ENCODE data around the gene RHOBTB3.
"Not testable (repeated sequence)": the region's sequence is repeated elsewhere in the genome, so short reads cannot be mapped to it uniquely, and the experiment has no call there.

The RHOBTB3 gene

GRCh38 chr5:95821110-95822021 is 90.2 kb downstream of the RHOBTB3 start:
- no peak for DNase-seq (ENCODE audit: low read depth)

DNA sequence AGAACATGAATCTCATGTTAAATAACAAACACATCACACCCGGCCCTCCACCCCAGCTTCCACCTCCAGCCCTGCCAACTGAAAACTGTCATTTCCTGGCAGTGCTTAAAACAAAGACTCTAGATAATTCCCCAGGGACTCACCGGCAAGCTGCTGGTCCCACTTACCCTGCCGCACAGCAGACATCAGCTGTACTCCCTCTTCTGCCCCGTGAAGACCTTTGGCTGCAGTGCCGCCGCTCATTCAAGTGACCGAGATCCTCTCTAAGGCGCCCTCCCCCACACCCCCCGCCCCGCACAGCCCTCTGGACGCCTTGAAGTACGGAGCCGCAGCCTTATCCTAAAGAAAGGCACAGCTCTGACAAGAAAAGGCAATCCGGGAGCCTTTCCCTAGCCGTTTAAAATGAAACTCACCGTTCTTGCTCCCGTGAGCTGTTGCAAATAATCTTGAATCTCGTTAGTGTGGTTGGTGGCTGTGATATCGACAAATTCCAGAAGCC is 91.0 kb downstream of the RHOBTB3 start:
- peak; percentile 62 for DNase-seq (ENCODE audit: low read depth)

GRCh38 chr5:95822542-95823181 is 91.5 kb downstream of the RHOBTB3 start, which contains the start of gene GLRX:
TSS of gene GLRX (minus strand) at chr5:95822726. CDS start at chr5:95822662, 64 bp downstream.
- DNase-seq (ENCODE audit: low read depth), result peak; percentile 93

DNA sequence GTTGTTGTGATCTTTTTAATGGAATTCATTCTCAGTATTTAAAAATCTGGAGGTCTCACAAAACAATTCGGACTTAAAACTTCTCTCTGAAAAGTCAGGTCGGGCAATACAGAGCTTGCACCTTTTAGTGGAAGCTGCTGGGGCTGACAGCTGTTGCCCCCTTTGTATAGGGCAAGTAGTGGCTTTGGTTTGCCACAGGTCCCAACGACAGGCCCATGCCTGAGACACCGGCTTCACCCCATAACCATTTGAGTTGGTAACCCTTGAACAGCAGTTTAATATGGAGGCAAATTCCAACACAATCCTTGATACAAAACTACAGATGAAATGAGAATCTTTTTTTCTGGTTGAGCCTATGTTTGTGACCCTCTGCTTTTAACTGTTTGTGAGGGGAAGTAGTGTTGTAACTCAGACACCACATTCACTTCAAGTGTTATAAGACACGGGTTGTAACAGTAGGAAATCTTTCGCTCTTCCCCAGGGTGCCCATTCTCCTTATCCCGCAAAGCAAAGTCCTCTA is 92.1 kb downstream of the RHOBTB3 start:
- no peak for DNase-seq (ENCODE audit: low read depth)

GRCh38 chr5:95823738-95824609 is 92.8 kb downstream of the RHOBTB3 start:
- peak; percentile 98 for DNase-seq (ENCODE audit: low read depth)

DNA sequence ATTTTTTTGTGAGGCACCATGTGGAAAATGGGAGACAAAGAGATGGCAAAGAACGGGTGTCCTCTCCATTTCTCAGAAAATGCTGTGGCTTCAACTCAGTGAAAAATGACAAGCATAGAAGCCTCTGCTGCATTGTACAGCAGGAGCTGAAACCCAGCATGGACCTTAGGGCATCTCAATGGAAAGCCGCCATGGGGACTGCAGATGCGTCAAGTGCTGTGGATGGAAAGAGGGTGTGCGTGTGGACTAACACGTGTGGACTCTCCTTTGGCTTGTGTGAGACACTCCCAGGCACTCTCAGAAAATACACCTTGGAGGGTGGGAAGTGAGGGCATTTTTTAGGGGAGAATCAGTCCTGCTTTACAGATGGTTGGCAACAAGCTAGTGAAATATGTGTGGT is 93.6 kb downstream of the RHOBTB3 start:
- DNase-seq (ENCODE audit: low read depth), result no peak

- peak; percentile 22 for DNase-seq (ENCODE audit: low read depth)
Observed at GRCh38 chr5:95825495-95825894, 94.4 kb downstream of the RHOBTB3 start.

DNA sequence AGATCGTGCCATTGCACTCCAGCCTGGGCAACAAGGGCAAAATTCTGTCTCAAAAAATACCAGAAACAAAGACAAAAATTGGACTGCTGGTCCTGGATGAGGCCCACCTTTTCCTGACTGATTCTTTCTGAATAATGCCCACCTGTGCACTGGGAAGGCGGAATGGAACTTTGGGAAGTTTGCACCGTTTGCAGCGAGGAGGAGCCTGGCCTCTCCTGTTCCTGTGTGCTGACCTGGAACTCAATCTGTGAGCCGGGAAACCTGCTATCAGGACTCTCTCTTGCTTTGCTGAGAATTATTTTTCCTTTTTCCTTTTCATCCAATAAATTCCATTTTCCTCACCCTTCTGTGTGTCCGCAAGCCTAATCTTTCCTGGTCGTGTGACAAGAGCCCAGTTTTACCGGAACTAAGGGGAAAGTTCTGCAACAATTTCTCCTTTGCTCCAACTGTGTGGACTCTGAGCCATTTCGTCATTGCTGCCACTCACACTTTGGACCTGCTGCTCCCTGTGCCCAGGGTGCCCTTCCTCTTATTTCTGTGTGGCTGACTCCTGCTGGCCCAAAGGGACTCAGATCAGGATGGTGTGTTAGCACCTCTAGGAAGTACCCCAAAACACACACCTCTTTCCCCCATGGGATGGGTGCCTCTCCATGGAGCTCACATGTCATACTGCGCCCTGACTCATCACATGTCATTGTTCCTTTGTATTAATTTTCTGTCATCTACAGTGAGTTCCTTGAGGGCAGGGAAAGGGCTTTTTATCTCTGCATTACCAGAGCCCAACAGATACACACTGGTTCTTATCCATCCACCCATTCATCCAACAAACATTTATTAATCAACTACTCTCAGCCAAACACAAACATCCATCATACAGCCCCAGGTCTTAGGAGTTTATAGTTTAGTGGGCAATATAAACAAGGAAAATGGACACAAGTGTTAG is 96.1 kb downstream of the RHOBTB3 start:
- DNase-seq (ENCODE audit: low read depth), result no peak

DNA sequence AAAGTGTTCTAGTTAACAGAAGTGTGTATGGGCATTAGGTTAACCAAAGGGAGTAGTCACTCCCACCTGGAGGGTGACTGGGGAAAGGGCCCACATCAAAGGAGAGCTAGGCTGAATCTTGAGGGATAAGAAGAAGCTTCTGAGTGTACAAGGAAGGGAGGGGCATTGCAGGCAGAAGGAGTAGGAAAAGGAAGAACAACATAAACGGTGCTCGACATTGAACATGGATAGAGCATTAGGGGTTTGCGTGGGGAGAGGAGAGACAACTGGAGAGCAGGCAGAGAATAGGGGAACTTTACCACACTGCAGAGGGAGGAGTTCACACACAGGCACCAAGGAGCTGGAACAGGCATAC is 96.7 kb downstream of the RHOBTB3 start:
- DNase-seq (ENCODE audit: low read depth), result no peak

DNA sequence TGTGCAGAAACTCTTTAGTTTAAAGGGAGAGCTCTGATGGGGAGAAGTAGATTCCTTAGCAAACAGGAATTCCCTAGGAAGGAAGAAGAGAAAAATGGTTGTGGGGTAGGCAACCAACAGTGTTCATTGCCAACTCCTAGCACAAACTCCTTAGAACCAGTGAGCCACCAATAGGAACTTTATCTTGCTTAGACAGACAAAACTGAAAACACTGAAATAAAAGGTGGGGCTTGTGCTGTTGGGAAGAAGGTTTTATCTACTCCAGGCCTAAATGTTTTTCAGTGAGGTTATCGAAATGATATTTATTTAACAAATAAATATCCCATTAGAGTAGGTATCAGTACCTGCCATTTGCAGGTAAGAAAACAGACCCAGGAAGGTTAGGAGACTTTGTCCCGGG is 99.1 kb downstream of the RHOBTB3 start:
- no peak for DNase-seq (ENCODE audit: low read depth)

GRCh38 chr5:95832664-95833063 is 101.5 kb downstream of the RHOBTB3 start:
- no peak for DNase-seq (ENCODE audit: low read depth)

GRCh38 chr5:95835682-95836385 is 104.7 kb downstream of the RHOBTB3 start:
- peak; percentile 30 for DNase-seq (ENCODE audit: low read depth)

GRCh38 chr5:95836544-95836943 is 105.4 kb downstream of the RHOBTB3 start:
- peak; percentile 44 for DNase-seq (ENCODE audit: low read depth)

DNA sequence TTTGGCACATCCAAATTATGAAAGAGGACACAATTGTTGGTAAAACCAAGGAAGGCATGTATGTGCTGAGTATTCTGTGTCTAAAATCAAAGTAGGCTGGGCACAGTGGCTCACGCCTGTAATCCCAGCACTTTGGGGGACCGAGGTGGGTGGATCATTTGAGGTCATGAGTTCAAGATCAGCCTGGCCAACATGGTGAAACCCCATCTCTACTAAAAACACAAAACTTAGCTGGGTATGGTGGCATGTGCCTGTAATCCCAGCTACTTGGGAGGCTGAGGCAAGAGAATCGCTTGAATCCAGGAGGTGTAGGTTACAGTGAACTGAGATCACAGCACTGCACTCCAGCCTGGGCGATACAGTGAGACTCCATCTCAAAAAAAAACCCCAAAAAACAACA is 105.8 kb downstream of the RHOBTB3 start:
- DNase-seq (ENCODE audit: low read depth), result not testable (repeated sequence)

- no peak for DNase-seq (ENCODE audit: low read depth)
Observed at GRCh38 chr5:95837492-95837891, 106.4 kb downstream of the RHOBTB3 start.

DNA sequence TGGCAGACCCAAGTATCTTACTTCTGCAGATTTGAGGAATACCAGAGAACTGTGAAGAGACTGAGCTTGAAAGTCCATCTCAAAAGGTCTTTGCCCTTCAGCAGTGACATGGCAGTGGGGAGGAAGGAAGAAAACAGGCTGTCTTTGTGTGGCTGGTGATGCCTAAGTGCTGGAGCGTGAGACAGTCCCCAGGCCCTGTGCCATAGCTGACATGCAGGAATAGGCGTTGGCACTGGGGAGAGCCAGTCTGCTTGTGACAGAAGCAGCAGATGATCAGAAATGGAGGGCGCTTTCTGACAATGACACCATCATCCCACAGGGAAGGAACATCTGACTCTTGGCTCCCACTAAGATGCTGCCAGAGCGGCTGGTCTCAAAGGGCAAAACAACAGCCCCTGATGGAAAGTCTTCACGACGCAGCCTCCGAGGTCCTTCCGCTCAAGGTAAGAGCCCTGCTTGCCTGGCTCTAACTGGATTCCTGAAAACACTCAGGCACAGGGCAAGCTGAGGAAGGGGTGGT is 106.9 kb downstream of the RHOBTB3 start:
- no peak for DNase-seq (ENCODE audit: low read depth)

GRCh38 chr5:95838556-95838955 is 107.4 kb downstream of the RHOBTB3 start:
- DNase-seq (ENCODE audit: low read depth), result no peak

GRCh38 chr5:95839658-95840057 is 108.5 kb downstream of the RHOBTB3 start:
- DNase-seq (ENCODE audit: low read depth), result no peak

GRCh38 chr5:95840956-95841705 is 110.0 kb downstream of the RHOBTB3 start:
- DNase-seq (ENCODE audit: low read depth), result no peak

Data from EH (cell line).